MM.1S (cell line): Measurements from ENCODE around the gene CLEC2D.

Experiments used
- EZH2 ChIP-seq: fragments of 300-600 bp; sonication (generic); optimal IDR thresholded peaks from 2 replicates; pipeline ENCODE3; 2017; ENCODE audit warnings: low read depth, mild to moderate bottlenecking, antibody characterized with exemption, low read length, mixed read lengths
- EZH2phosphoT487 ChIP-seq: fragments of 300-600 bp; sonication (generic); IDR thresholded peaks from 2 replicates; pipeline ENCODE4 v1.6.1; 2018; ENCODE audit warnings: antibody characterized with exemption, low read length
- TF ChIP-seq, protein P1 (sequence below): fragments of 300-600 bp; sonication (generic); IDR thresholded peaks from 2 replicates; pipeline ENCODE4 v1.5.1; 2016; ENCODE audit warnings: antibody characterized with exemption, low read length, mixed read lengths

DNA sequence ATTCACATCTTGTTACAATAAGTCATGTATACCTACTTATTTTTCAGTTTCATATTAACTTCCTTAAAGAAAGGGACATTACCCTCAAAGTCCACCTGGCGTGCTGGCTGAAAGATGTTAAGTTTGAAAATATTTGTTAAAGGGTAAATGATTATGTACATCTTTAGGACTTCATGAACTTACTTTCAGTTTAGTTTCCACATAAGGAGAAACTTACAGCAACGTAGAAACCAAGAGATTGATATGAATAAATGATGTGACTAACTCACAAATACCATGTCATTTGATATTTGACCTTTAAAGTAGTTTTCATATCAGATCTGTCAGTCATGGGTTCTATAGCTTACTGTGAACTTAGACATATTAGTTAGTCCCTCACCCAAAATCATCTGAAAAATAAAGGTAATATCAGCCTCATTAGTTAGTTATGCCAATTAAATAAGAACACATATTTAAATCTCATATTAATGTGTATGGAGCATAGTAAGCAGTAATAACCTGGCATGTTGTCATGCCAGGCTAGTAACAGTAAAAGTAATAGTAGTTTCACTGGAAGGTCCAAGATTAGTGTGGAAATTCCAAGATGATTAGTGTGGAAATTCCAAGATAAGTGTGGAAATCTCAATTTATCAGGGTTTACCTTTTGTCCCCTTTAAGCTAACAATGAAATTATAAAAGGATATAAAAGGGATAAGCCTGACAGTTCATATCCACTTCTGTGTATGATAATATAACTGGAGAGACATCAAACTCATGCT is 1.9 kb upstream of the CLEC2D start:
- TF ChIP-seq, protein P1, sequence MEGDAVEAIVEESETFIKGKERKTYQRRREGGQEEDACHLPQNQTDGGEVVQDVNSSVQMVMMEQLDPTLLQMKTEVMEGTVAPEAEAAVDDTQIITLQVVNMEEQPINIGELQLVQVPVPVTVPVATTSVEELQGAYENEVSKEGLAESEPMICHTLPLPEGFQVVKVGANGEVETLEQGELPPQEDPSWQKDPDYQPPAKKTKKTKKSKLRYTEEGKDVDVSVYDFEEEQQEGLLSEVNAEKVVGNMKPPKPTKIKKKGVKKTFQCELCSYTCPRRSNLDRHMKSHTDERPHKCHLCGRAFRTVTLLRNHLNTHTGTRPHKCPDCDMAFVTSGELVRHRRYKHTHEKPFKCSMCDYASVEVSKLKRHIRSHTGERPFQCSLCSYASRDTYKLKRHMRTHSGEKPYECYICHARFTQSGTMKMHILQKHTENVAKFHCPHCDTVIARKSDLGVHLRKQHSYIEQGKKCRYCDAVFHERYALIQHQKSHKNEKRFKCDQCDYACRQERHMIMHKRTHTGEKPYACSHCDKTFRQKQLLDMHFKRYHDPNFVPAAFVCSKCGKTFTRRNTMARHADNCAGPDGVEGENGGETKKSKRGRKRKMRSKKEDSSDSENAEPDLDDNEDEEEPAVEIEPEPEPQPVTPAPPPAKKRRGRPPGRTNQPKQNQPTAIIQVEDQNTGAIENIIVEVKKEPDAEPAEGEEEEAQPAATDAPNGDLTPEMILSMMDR, result peak; percentile 8; the same call in 1 of the 2 replicates
- TF ChIP-seq EZH2 (no peak), EZH2phosphoT487 (no peak)
